PFSK-1 (cell line): Measurements from ENCODE around the gene PRKAR1A.

Source experiments
- FOXP2 ChIP-seq: optimal IDR thresholded peaks from 2 replicates; pipeline ENCODE3; 2011; ENCODE audit warnings: borderline replicate concordance, control low read depth, inconsistent platforms; ENCODE audit not compliant: insufficient read depth; ENCODE audit errors: extremely low read length, extremely low read depth
- POLR2AphosphoS5 ChIP-seq: IDR thresholded peaks from 2 replicates; pipeline ENCODE4 v1.6.1; 2012; ENCODE audit warnings: low read depth, mild to moderate bottlenecking, control low read depth, low read length, moderate library complexity
- REST ChIP-seq, 2 experiments: IDR thresholded peaks; 2 replicates each; pipeline versions ENCODE4 v1.6.1 to v1.8.0; 2011 to 2012; ENCODE audit warnings: low read depth in 2 of 2, low read length in 2 of 2, control low read depth in 1 of 2, inconsistent platforms in 1 of 2, mild to moderate bottlenecking in 1 of 2, moderate library complexity in 1 of 2; ENCODE audit not compliant: insufficient read depth in 1 of 2
- SIN3A ChIP-seq: IDR thresholded peaks from 2 replicates; pipeline ENCODE4 v1.6.1; 2012; ENCODE audit warnings: mild to moderate bottlenecking, low read length, moderate library complexity, borderline replicate concordance; ENCODE audit not compliant: insufficient read depth
- TAF1 ChIP-seq: IDR thresholded peaks from 2 replicates; pipeline ENCODE4 v1.6.1; 2012; ENCODE audit warnings: low read length, control low read depth, borderline replicate concordance; ENCODE audit not compliant: insufficient read depth

Gene PRKAR1A

GRCh38 chr17:68589086-68589485 lies 76.9 kb downstream of the PRKAR1A start:
- TF ChIP-seq POLR2AphosphoS5 (no peak), TAF1 (no peak), SIN3A (no peak), FOXP2 (no peak), REST (IDR thresholded peaks at IDR 0.05; ENCODE audit: insufficient read depth in 1 of 2, low read depth in 2 of 2, low read length in 2 of 2) (no peak)

- TF ChIP-seq FOXP2: no peak
- TF ChIP-seq POLR2AphosphoS5: no peak
Observed at GRCh38 chr17:68591583-68591982, 79.4 kb downstream of the PRKAR1A start.

GRCh38 chr17:68592009-68592408 lies 79.8 kb downstream of the PRKAR1A start:
- TF ChIP-seq FOXP2 (no peak), POLR2AphosphoS5 (no peak), REST (IDR thresholded peaks at IDR 0.05; ENCODE audit: insufficient read depth in 1 of 2, low read depth in 2 of 2, low read length in 2 of 2) (no peak), TAF1 (no peak), SIN3A (no peak)

- TF ChIP-seq REST (IDR thresholded peaks at IDR 0.05; ENCODE audit: insufficient read depth in 1 of 2, low read depth in 2 of 2, low read length in 2 of 2) (no peak), SIN3A (no peak), FOXP2 (no peak), TAF1 (no peak), POLR2AphosphoS5 (no peak)
Observed at GRCh38 chr17:68592682-68593641, 80.7 kb downstream of the PRKAR1A start.

- no peak for TF ChIP-seq SIN3A
- no peak for TF ChIP-seq TAF1
- TF ChIP-seq REST (IDR thresholded peaks at IDR 0.05; ENCODE audit: insufficient read depth in 1 of 2, low read depth in 2 of 2, low read length in 2 of 2): no peak
- no peak for TF ChIP-seq FOXP2
- TF ChIP-seq POLR2AphosphoS5: no peak
Observed at GRCh38 chr17:68594552-68594951, 82.3 kb downstream of the PRKAR1A start.
